PFSK-1 (cell line): ENCODE results near the gene SPANXA2.

Experiments used
- FOXP2 ChIP-seq: optimal IDR thresholded peaks from 2 replicates; pipeline ENCODE3; 2011; ENCODE audit warnings: borderline replicate concordance, control low read depth, inconsistent platforms; ENCODE audit not compliant: insufficient read depth; ENCODE audit errors: extremely low read length, extremely low read depth
- POLR2AphosphoS5 ChIP-seq: IDR thresholded peaks from 2 replicates; pipeline ENCODE4 v1.6.1; 2012; ENCODE audit warnings: low read depth, mild to moderate bottlenecking, control low read depth, low read length, moderate library complexity
- REST ChIP-seq, 2 experiments: IDR thresholded peaks; 2 replicates each; pipeline versions ENCODE4 v1.6.1 to v1.8.0; 2011 to 2012; ENCODE audit warnings: low read depth in 2 of 2, low read length in 2 of 2, control low read depth in 1 of 2, inconsistent platforms in 1 of 2, mild to moderate bottlenecking in 1 of 2, moderate library complexity in 1 of 2; ENCODE audit not compliant: insufficient read depth in 1 of 2
- SIN3A ChIP-seq: IDR thresholded peaks from 2 replicates; pipeline ENCODE4 v1.6.1; 2012; ENCODE audit warnings: mild to moderate bottlenecking, low read length, moderate library complexity, borderline replicate concordance; ENCODE audit not compliant: insufficient read depth
- TAF1 ChIP-seq: IDR thresholded peaks from 2 replicates; pipeline ENCODE4 v1.6.1; 2012; ENCODE audit warnings: low read length, control low read depth, borderline replicate concordance; ENCODE audit not compliant: insufficient read depth

GRCh38 chrX:141619336-141619735 is 29.8 kb downstream of the SPANXA2 start:
- no peak for TF ChIP-seq POLR2AphosphoS5
- TF ChIP-seq REST (IDR thresholded peaks at IDR 0.05; ENCODE audit: insufficient read depth in 1 of 2, low read depth in 2 of 2, low read length in 2 of 2) = no peak
- no peak for TF ChIP-seq FOXP2
- TF ChIP-seq SIN3A = no peak
- TF ChIP-seq TAF1 = no peak
